Hepatocyte (in vitro differentiated cells): Measurements from ENCODE around the gene GORAB. TPM values are rescaled to one million over a fixed set of nuclear protein-coding genes. Genes with fewer than 3 reads are reported as not detected.

Experiments
- DNase-seq: peaks from one replicate; pipeline ENCODE4 v3.0.0-alpha.2; 2016; ENCODE audit warnings: low spot score
- H2AFZ ChIP-seq: fragments of 200-600 bp; sonication (generic); 2 replicates; pipeline ENCODE4 v1.6.0; 2016; ENCODE audit warnings: antibody characterized with exemption, mild to moderate bottlenecking
- H3K27ac ChIP-seq: fragments of 200-600 bp; sonication (generic); 2 replicates; pipeline ENCODE4 v1.5.1; 2016; ENCODE audit warnings: mild to moderate bottlenecking
- H3K27me3 ChIP-seq: fragments of 200-600 bp; sonication (generic); 2 replicates; pipeline ENCODE4 v1.6.1; 2016
- H3K36me3 ChIP-seq: fragments of 200-600 bp; sonication (generic); replicated peaks from 2 replicates; pipeline ENCODE4 v1.5.1; 2016; ENCODE audit warnings: low read depth; ENCODE audit not compliant: insufficient read depth
- H3K4me1 ChIP-seq: fragments of 200-600 bp; sonication (generic); 2 replicates; pipeline ENCODE4 v1.5.1; 2016; ENCODE audit warnings: mild to moderate bottlenecking, moderate library complexity; ENCODE audit not compliant: insufficient read depth
- H3K4me2 ChIP-seq: fragments of 200-600 bp; sonication (generic); 2 replicates; pipeline ENCODE4 v1.6.0; 2016
- H3K4me3 ChIP-seq: fragments of 200-600 bp; sonication (generic); 2 replicates; pipeline ENCODE4 v1.5.1; 2016; ENCODE audit warnings: mild to moderate bottlenecking
- H3K79me2 ChIP-seq: fragments of 200-600 bp; sonication (generic); 2 replicates; pipeline ENCODE4 v1.6.0; 2017; ENCODE audit warnings: mild to moderate bottlenecking
- H3K9me2 ChIP-seq: fragments of 200-600 bp; sonication (generic); replicated peaks from 2 replicates; pipeline ENCODE4 v1.6.0; 2017; ENCODE audit warnings: mild to moderate bottlenecking; ENCODE audit not compliant: insufficient read depth
- H3K9me3 ChIP-seq: fragments of 200-600 bp; sonication (generic); 2 replicates; pipeline ENCODE4 v1.5.1; 2016; ENCODE audit warnings: low read depth, mild to moderate bottlenecking
- H4K20me1 ChIP-seq: fragments of 200-600 bp; sonication (generic); 2 replicates; pipeline ENCODE4 v1.6.0; 2016; ENCODE audit warnings: mild to moderate bottlenecking; ENCODE audit not compliant: insufficient read depth, poor library complexity, severe bottlenecking
- CTCF ChIP-seq: fragments of 200-600 bp; sonication (generic); IDR thresholded peaks from 2 replicates; pipeline ENCODE4 v1.5.1; 2016; ENCODE audit warnings: antibody characterized with exemption, mild to moderate bottlenecking; ENCODE audit not compliant: poor library complexity
- EZH2 ChIP-seq: fragments of 200-600 bp; sonication (generic); IDR thresholded peaks from 2 replicates; pipeline ENCODE4 v1.6.1; 2016; ENCODE audit warnings: antibody characterized with exemption, mild to moderate bottlenecking, borderline replicate concordance
- EZH2phosphoT487 ChIP-seq: fragments of 200-600 bp; sonication (generic); IDR thresholded peaks from one replicate; pipeline ENCODE4 v1.6.1; 2018; ENCODE audit warnings: antibody characterized with exemption, mild to moderate bottlenecking, low read depth, moderate library complexity; ENCODE audit not compliant: unreplicated experiment, severe bottlenecking
- WGBS: methylation state at CpG from one replicate; pipeline ENCODE4 v1.1.6; 2016; ENCODE audit warnings: low lambda C conversion rate; ENCODE audit errors: missing lambda C conversion rate; 5-methylcytosine and 5-hydroxymethylcytosine counted together
- polyA plus RNA-seq: library from polyadenylated mRNA; unstranded; fragments of >200 nt; fragmentation: Nextera tagmentation; extraction: Ambion mirVana; gene quantifications from 2 replicates; pipeline ENCODE4 v1.2.1, GENCODE V29; 2016
- total RNA-seq: library from RNA; depleted of rRNA; stranded (reverse); fragments of >200 nt; gene quantifications from 2 replicates; pipeline ENCODE4 v1.2.3, GENCODE V29; 2014

The GORAB gene
- total and polyA plus RNA-seq, 2 experiments from 2014 or later, result 10.9 to 13.7 TPM

GRCh38 chr1:170538687-170539086, 6.7 kb downstream of the GORAB start:
- H3K9me3 ChIP-seq, result no peaks in the 10 kb centered on the region
- no peaks in the 10 kb centered on the region for H3K4me1 ChIP-seq
- H3K4me2 ChIP-seq, result peak overlapping the region; percentile 20
- DNase-seq, result no peak
- H3K27me3 ChIP-seq, result no peaks in the 10 kb centered on the region
- H3K27ac ChIP-seq, result peak overlapping the region; percentile 59
- H2AFZ ChIP-seq, result no peak overlapping the region
- H3K9me2 ChIP-seq, result no peaks in the 10 kb centered on the region
- H4K20me1 ChIP-seq, result no peaks in the 10 kb centered on the region
- H3K36me3 ChIP-seq, result no peaks in the 10 kb centered on the region
- TF ChIP-seq EZH2, result no peak
- no peak for TF ChIP-seq CTCF
- TF ChIP-seq EZH2phosphoT487, result no peak
- H3K79me2 ChIP-seq, result peaks cover 45% of the 10 kb centered on the region
- no peak overlapping the region for H3K4me3 ChIP-seq

GRCh38 chr1:170539154-170539553, 7.2 kb downstream of the GORAB start:
- WGBS, result 99% methylated on average over 9 of the region's 9 CpGs
- Histone ChIP-seq H3K4me2 (no peak overlapping the region), H4K20me1 (no peaks in the 10 kb centered on the region), H3K4me3 (no peak overlapping the region), H3K27ac (no peak overlapping the region), H3K4me1 (no peaks in the 10 kb centered on the region), H3K27me3 (no peaks in the 10 kb centered on the region), H2AFZ (no peak overlapping the region), H3K79me2 (peaks cover 41% of the 10 kb centered on the region), H3K9me3 (no peaks in the 10 kb centered on the region), H3K9me2 (no peaks in the 10 kb centered on the region), H3K36me3 (no peaks in the 10 kb centered on the region)
- no peak for DNase-seq
- TF ChIP-seq EZH2 (no peak), CTCF (no peak), EZH2phosphoT487 (no peak)

GRCh38 chr1:170544624-170545023, 12.7 kb downstream of the GORAB start:
- Histone ChIP-seq H3K4me1 (no peaks in the 10 kb centered on the region), H3K27ac (no peak overlapping the region), H4K20me1 (no peaks in the 10 kb centered on the region), H3K79me2 (no peaks in the 10 kb centered on the region), H3K4me3 (no peak overlapping the region), H3K36me3 (no peaks in the 10 kb centered on the region), H3K27me3 (no peaks in the 10 kb centered on the region), H2AFZ (no peak overlapping the region), H3K4me2 (no peak overlapping the region), H3K9me2 (no peaks in the 10 kb centered on the region), H3K9me3 (no peaks in the 10 kb centered on the region)
- DNase-seq, result no peak
- TF ChIP-seq CTCF (no peak), EZH2 (no peak), EZH2phosphoT487 (no peak)
- WGBS, result 88% methylated on average over 4 of the region's 4 CpGs

- H3K9me2 ChIP-seq, result no peaks in the 10 kb centered on the region
- H3K9me3 ChIP-seq, result no peaks in the 10 kb centered on the region
- H4K20me1 ChIP-seq, result no peaks in the 10 kb centered on the region
- no peaks in the 10 kb centered on the region for H3K4me1 ChIP-seq
- DNase-seq, result no peak
- no peak overlapping the region for H3K27ac ChIP-seq
- H3K27me3 ChIP-seq, result no peaks in the 10 kb centered on the region
- no peak overlapping the region for H3K4me2 ChIP-seq
- no peak overlapping the region for H3K4me3 ChIP-seq
- H3K79me2 ChIP-seq, result no peaks in the 10 kb centered on the region
- no peak overlapping the region for H2AFZ ChIP-seq
- no peak for TF ChIP-seq CTCF
- no peak for TF ChIP-seq EZH2phosphoT487
- TF ChIP-seq EZH2, result no peak
- no peaks in the 10 kb centered on the region for H3K36me3 ChIP-seq
- WGBS, result 76% methylated on average over 1 of the region's 1 CpG
Measured at GRCh38 chr1:170545476-170545875, 13.5 kb downstream of the GORAB start.
